Stimulated activated CD4-positive, alpha-beta T cell treated with anti-CD3 and anti-CD28 coated beads, Interleukin-4, amount 100 ng/mL, for 48 hours (primary cell): ENCODE measurements around the gene CLDN18.

ENCODE experiments used
- DNase-seq, 2 donors: peaks; one replicate each; pipeline ENCODE4 v3.0.0-alpha.2; 2020; ENCODE audit warnings: low read depth in 2 of 2

The CLDN18 gene

DNA sequence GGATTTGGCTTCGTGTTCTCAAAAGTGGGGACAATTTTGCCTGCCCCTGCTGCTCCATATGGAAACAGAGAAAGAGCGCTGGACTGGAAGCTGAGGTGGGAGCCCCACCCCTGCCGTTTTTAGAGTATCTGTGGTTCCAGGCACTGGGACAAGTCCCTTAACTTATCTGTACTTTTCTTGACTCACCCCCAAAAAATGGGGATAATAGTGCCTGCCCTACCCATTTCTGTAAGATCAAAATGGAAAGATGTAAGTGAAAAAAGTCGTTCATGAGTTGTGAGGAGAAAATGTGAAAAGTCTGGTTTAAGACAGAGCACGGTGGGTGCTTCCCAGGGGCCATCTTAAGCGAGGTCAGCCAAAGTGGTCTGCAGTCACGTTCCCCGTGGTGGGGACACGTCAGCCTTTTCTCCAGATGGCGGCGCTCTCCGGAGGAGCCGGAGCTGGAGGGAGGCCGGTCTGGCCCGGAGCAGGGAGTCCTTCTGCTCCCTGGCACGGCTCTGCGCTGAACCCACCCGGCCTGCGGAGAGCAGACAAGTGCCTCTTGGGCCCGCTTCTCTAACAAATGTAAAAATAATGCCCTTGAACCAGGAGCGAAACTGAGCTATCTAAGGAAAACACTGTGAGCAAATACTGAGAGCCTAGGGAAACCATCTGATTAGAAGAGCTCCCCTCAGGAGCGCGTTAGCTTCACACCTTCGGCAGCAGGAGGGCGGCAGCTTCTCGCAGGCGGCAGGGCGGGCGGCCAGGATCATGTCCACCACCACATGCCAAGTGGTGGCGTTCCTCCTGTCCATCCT, at the start of gene CLDN18:
CLDN18 (plus strand) TSS at position 690 of the 797 bp plus-strand sequence; CDS start at position 751, 61 bp downstream.
- no peak for DNase-seq

DNA sequence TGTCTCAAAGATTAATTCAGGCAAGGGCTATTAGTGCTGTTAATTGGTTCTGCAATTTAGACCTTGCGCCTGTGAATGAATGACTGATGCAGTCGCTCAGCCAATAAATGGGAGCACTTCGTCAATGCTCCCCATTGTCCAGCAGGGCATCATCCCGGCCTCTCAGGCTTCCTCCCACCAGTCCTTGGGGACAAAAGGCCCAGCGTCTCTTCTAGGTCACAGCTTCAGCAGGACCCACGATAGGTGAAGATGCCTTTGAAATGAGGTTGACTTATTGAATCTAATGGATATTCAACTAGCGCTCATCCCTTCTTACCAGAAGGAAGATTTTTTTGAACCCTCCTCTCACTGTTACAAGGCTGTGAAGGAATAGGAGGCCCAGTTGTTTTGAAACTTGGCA, 47.7 kb upstream of the CLDN18 start:
- no peak for DNase-seq

DNA sequence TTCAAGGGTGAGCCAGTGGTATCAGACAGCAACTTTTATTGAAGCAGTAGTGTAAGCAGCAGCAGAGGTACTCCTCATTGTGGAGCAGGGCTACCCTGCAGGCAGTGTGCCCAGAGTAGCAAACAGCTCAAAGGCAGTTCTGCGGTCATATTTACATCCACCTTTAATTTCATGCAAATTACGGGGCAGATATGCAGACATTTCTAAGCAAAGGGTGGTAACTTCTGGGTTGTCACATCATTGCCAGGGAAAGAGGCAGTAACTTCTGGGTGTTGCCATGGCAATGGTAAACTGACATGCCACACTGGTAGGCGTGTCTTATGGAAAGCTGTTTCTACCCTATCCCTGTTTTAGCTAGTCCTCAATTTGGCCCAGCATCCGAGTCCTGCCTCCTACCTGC, 46.5 kb upstream of the CLDN18 start:
- DNase-seq: no peak

DNA sequence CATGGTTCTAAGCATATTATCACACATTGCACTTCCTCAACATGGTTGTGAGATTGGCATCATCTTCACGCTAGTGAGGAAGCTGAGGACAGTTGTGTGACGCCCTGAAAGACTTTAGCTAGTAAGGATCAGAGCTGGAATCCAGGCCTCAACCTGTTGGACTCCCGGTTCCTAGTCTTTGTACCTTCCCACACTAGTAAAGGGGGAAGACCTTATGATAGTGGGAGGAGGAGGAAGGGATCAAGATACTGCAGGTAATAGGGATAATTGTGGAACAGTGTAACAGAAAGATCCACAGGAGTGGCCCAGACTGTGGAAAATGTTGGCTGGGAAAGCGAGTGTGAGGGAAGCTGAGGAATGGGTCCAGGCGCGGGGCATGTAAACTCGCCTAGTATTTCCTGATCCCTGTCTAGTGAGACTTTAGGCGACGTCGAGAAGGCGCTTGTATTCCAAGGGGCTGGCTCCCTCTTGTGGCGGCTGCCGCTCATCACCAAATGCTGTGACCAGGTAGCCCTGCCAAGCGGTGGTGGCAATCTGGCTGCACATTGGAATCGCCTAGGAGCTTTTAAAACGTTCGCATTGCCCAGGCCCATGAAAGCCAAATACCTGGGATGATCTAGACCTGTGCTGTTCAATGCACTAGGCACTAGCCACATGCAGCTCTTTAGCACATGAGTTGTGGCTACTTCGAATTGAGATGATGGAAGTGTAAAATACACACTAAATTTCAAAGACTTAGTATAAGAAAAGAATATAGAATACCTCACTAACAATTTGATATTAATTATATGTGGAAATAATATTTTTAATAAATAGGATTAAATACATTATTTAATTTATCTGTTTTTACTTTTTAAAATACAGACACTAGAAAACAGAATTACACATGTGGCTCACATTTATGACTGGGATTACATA, 38.8 kb upstream of the CLDN18 start:
- DNase-seq: peak; percentile 46 to 62

DNA sequence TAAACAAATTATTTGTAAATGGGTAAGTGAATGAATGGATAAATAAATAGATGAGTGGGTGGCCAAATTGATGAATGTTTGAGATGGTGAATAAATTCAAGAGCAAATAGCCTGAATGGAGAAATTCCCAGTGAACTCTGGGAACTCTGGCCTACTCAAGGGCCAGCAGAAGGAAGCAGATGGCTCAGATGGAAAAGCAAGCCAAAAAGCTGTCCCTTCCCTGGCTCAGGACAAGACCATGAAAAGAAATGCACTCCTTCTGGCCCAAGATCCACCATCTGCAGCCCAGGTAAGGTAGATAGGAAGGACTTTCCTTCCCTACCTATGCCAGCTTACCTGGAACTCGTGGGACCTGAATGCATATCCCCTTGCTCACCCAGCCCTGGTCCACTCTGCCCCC, 37.6 kb upstream of the CLDN18 start:
- no peak for DNase-seq

DNA sequence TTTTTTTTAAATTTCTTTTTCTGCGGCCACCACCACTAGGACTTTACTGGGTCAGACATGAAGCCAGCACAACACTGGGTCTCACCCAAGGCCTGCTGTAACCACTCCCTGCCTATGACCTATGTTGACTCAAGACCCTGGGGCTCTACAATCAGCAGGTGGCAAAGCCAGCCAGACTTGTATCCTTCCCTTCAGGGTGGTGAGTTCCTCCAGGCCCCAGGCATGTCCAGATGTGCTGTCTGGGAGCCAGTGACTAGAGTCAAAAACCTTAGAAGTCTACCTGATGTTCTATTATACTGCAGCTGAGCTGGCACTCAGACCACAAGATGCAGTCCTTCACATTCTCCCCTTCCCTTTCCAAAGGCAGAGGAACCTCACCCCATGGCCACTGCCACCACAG, 31.6 kb upstream of the CLDN18 start:
- DNase-seq: no peak

DNA sequence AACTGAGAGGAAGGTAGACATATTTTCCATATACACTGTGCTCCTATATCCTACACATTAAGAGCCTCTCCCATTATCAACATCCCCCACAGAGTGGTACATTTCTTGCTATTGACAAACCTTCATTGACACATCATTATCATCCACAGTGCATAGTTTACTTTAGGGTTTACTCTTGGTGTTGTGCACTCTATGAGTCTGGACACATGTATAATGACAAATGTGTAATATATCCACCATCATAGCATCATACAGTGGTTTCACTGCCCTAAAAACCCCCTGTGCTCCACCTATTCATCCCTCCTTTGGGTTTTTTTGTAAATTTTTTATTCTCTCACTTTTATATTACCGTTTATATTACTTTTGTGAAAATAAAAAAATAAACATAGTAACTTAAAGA, 22.2 kb upstream of the CLDN18 start:
- no peak for DNase-seq

DNA sequence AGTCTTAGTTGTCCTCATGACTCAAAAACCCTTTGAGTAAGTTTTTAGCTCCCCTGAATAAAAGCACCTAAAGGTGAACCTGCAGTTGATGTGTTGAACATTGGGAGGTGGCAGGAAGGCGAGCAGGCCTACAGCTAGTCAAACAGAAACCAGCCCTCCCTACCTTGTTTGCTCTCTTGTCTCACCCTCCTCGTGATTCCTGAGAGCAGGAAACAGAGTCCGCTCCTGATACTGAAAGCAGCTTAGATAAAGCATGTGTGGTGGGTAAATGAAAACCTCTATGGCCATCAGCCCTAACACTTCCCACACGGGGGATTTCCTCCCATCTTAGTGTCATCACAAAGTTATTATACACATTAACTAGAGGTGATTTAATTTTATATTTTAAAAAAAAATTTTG, 21.8 kb upstream of the CLDN18 start:
- peak in 1 of 2 donors; percentile 8 for DNase-seq

DNA sequence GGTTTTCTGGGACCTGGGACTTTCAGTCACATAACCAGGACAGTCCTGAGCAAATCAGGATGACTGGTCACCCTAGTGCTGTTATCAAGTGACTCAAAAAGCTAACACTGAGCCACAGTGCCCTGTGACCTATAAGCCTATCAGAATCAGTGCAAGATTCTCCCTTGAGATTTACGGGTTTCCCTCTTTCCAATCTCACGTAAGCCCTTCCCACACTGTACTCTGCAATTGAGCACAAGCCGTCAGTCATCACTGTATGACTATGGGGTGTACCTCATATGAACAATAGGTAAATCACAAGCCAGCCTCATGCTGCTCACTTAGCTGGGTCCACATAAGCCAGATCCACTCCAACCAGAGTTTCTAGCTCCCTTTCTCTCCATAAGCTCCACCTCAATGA, 21.0 kb upstream of the CLDN18 start:
- no peak for DNase-seq

DNA sequence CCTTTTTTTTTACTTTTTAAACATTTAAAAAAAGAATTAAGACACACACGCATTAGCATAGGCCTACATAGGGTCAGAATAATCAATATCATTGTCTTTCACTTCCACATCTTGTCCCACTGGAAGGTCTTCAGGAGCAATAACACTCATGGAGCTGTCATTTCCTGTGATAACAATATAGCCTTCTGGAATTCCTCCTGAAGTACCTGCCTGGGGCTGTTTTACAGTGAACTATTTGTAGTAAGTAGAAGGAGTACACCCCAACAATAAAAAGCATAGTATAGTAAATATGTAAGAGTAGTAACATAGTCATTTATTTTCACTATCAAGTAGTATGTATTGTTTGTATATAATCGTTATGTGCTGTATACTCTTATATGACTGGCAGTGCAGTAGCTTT, 19.5 kb upstream of the CLDN18 start:
- no peak for DNase-seq

DNA sequence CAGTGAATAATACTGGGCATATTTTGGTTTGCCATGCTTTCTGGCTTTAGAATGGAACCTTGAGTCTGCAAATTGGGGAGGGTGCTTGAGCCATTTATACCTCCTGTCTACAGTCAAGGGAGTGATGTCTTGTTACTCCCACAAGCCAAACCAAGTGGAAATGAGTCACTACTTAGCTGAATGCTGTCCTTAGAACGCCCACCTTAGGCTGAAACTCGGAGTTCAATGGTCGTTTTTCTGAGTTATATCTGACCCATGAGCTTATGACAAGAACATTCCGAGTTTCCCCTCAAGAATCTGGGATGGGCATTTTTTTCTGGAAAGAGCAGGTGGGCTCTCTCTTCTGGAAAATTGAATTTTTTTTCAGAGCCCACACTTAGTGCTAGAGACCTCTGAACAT, 17.4 kb upstream of the CLDN18 start:
- DNase-seq: no peak

DNA sequence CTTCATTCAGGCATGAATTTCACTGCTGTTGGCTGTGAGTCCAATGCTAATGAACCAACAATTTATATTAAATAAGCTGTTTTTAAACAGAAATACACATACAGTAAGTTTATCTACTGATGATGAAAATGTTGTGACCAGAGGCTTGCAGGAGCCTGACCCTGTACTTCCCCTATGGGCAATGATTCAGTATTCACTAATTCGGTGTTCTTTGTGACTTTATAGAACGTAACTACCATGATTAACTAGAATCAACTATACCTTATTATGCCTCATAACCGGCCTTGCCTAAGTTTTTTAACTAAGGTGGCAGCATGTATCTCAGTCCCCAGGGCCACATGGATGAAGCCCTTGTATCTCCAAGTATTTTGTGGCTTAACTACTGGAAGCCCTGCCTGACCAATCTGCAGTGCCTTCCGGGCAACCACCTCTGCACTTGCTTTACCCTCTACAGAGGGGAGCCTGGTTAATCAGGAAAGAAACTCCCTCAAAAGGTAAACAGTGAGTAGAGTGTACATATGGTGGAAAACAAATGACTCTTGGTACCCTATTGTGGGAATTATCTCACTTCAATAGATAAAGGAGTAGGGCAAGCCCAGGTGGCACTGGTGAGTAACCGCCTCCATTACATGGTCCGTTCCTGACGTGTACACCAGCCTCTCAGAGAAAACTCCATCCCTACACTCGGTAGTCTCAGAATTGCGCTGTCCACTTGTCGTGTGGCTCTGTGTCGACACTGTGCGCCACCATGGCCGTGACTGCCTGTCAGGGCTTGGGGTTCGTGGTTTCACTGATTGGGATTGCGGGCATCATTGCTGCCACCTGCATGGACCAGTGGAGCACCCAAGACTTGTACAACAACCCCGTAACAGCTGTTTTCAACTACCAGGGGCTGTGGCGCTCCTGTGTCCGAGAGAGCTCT, 11.6 kb upstream of the CLDN18 start:
- no peak for DNase-seq

DNA sequence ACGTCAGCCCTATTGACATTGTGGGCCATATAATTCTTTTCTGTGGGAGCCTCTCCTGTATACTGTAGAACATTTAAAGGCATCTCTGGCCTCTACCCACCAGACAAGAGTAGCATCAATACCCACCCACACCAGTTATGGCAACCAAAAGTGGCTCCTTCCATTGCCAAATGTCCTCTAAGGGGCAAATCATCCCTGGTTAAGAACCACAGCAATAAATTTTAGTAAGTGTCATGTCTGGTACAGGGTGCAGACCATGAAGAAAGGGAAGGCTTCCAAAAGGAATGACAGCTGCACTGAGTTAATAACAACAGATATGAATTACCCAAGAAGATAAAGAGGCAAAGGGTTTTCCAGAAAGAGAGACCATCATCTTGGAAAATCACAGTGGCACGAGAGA, 6.9 kb upstream of the CLDN18 start:
- no peak for DNase-seq

DNA sequence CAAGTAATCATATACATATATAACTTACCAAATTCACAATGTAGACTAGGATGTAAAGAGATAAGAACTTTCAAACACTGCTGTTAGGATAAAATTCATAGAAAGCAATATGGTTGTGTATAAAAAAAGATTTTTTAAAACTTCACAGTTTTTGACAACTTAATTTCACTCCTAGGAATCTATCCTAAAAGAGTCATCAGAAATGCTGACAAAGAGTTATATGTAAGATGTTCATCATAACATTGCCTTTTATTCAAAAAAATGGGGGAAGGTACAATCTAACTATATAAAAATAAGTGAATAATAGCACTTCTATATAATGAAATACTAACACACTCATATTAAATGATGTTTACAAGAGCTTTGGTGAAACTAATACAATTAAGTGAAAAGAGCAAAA, 4.3 kb upstream of the CLDN18 start:
- no peak for DNase-seq

DNA sequence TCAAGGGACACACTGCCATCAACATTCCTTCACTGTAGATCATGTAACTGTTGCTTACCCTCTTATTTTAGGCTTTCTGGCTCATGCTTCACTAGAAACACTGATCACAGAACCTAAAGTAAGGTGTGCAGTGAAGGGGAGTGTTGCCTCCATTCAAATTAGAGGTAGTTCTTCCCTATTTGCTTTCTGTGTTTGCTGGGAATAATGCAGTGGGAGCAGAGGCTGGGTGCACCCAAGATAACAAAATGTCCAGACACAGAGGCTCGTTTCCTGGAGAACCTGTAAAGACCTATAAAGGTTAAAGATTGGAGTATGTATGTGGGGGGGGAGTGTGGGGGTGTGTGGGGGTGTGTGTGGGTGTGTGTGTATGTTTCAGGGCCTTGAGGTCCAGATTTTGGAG, 2.1 kb upstream of the CLDN18 start:
- no peak for DNase-seq

DNA sequence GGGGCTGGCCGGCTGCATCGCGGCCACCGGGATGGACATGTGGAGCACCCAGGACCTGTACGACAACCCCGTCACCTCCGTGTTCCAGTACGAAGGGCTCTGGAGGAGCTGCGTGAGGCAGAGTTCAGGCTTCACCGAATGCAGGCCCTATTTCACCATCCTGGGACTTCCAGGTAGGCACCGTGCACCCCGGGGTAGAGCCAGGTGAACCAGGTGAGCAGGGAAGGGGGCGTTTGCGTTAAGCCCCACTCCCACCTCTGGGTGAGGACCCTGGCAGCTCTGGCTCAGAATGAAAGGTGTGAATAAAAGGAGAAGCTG, 267 bp downstream of the CLDN18 start:
- DNase-seq: no peak

DNA sequence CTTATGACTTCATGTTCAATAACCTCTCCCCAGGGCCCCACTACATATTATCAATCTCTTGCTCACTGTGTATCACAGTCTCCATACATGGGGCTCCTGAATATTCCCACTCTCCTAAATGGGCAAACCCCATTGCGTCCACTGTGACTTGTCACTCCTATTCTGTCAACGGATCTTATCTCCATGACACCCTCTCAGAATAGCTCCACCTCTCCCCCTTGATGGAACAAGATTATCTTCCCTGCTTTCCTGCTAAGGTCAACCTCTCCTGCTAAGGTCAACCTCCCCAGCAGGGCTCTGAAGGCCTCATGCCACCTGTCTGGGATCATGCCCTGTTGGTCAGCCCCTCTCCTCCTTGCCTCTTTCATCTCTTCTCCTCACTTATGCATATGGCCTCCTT, 1.8 kb downstream of the CLDN18 start:
- no peak for DNase-seq

DNA sequence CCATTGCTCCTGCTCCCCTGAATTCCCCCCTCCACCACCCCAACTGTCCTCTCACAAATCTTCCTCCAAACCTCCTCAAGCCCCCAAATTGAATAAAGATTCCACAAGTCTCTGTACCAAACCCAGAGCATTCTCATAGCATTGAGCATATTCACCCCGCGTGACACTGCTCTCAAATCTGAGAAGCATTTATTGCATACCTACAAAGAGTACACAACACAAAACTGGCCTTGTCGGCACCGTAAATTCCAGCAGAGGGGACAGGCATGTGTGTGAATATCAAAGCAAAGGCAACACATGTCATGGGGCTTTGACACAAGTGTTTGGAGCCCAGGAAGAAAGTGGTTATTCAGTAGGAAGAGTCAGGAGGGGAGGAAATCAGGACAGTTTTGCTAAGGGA, 2.6 kb downstream of the CLDN18 start:
- no peak for DNase-seq

DNA sequence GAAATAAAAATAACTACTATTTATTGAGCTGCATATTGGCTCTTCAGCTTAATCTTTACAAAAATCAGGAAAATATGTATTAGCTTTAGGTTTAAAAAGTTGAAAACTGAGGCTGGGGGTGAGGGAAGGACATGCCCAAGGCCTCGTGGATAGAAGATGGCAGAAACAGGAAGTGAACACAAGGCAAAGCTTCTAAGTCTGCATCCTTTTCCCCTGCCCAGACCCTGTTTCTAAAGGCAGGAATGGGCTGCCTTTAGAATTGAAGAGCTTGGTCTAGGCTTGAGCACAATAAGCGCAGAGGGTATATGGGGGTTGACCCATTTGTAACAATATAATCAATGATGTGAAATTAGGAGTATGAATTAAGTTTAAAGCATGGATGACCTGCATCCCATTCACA, 6.1 kb downstream of the CLDN18 start:
- no peak for DNase-seq

DNA sequence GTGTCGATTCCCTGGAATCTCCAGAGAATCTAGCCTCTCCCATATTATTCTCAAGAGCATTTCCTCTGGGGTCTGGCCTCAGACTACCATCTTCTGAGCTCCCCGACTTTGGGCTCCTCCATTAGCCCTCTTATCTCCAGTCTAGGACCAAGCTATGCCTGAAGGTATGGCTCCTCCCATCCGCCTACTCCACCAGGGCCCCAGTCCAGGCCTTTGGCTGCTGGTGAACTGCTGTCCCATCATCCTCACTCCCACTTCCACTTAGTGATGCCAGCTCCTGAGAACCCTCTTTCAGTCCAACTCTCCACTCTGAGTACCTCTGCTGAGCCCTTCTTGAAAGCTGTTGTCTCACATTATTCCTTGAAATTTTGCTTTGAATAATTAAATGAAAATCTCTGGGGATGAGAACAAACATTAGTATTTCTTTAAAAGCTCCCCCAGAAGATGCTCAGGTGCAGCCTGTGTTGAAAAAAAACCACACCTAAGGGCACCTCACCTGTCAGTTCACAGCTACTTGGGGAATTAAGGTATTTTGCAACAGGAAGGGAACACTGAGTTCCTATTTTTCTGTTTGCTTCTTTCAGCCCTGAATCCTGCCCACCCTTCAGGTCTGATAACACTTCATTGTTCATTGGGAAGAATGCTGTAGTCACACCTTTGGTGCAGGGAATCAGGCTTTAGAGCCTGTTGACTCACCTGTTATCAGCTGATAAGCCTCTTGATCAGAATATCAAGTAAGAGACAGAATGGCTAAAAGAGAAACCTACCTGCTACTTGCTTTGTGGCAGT, 9.5 kb downstream of the CLDN18 start:
- no peak for DNase-seq

DNA sequence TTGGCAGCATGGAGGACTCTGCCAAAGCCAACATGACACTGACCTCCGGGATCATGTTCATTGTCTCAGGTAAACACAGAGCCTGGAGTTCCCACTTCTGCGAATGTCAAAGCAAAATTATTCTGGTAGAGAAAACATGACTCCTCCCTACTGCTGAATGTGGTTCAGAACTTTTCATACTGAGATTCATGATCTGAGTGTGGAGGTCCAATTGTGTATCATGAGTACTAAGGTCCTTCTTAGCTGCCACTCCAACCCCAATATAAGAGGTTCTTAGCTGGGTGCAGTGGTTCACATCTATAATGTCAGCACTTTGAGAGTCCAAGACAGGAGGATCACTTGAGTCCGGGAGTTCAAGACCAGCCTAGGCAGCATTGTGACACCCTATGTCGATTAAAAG, 13.8 kb downstream of the CLDN18 start:
- DNase-seq: no peak
